Neural progenitor cell (in vitro differentiated cells): ENCODE results near the gene CAPNS1.

Experiments
- EZH2 ChIP-seq: fragments of 200-600 bp; sonication (generic); IDR thresholded peaks from 2 replicates; pipeline ENCODE4 v1.6.1; 2017; ENCODE audit warnings: antibody characterized with exemption, mild to moderate bottlenecking, moderate library complexity
- EZH2phosphoT487 ChIP-seq: fragments of 200-600 bp; sonication (generic); IDR thresholded peaks from 2 replicates; pipeline ENCODE4 v1.6.1; 2017; ENCODE audit warnings: antibody characterized with exemption
- TF ChIP-seq, protein P1 (sequence below): fragments of 200-600 bp; sonication (generic); IDR thresholded peaks from 2 replicates; pipeline ENCODE4 v1.5.1; 2017; ENCODE audit warnings: antibody characterized with exemption, mild to moderate bottlenecking

DNA sequence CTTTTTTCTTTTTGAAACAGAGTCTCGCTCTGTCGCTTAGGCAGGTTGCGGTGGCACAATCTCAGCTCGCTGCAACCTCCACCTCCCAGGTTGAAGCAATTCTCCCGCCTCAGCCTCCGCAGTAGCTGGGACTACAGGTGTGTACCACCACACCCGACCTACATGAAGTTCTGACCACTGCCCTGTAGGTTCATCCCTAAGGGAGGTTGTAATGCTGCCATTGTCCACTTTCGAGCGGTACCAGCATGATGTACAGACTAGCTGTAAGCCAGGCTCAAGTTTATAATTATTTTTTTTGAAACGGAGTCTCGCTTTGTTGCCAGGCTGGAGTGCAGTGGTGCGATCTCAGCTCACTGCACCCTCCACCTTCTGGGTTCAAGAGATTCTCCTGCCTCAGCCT is 23.9 kb downstream of the CAPNS1 start:
- TF ChIP-seq EZH2 (no peak), EZH2phosphoT487 (no peak)
- TF ChIP-seq, protein P1, sequence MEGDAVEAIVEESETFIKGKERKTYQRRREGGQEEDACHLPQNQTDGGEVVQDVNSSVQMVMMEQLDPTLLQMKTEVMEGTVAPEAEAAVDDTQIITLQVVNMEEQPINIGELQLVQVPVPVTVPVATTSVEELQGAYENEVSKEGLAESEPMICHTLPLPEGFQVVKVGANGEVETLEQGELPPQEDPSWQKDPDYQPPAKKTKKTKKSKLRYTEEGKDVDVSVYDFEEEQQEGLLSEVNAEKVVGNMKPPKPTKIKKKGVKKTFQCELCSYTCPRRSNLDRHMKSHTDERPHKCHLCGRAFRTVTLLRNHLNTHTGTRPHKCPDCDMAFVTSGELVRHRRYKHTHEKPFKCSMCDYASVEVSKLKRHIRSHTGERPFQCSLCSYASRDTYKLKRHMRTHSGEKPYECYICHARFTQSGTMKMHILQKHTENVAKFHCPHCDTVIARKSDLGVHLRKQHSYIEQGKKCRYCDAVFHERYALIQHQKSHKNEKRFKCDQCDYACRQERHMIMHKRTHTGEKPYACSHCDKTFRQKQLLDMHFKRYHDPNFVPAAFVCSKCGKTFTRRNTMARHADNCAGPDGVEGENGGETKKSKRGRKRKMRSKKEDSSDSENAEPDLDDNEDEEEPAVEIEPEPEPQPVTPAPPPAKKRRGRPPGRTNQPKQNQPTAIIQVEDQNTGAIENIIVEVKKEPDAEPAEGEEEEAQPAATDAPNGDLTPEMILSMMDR = no peak
